Gastrocnemius medialis (tissue), 4 donors: ENCODE measurements around the gene GRIK4. TPM values are rescaled to one million over a fixed set of nuclear protein-coding genes. Genes with fewer than 3 reads are reported as not detected.

Experiments
- ATAC-seq, 2 donors: fragments of 150-250 bp; one replicate each; pipeline ENCODE4 v1.9.1; 2016
- DNase-seq, 2 donors: peaks; one replicate each; pipeline ENCODE4 v3.0.0-alpha.2; 2019
- H3K27ac ChIP-seq, 4 donors: fragments of 200-600 bp; sonication (generic); 1 replicate in 1 of 4; 2 replicates in 3 of 4; pipeline ENCODE4 v1.5.1; 2016 to 2018; ENCODE audit warnings: mild to moderate bottlenecking in 2 of 4, moderate library complexity in 1 of 4
- H3K27me3 ChIP-seq, 3 donors: fragments of 200-600 bp; sonication (generic) in 2 of 3; 1 replicate in 1 of 3; 2 replicates in 2 of 3; pipeline versions ENCODE4 v1.5.1 to v1.6.0; 2016 to 2019; ENCODE audit warnings: mild to moderate bottlenecking in 1 of 3, moderate library complexity in 1 of 3
- H3K36me3 ChIP-seq, 2 donors: fragments of 200-600 bp; sonication (generic) in 1 of 2; one replicate each; pipeline ENCODE4 v1.5.1; 2017 to 2018
- H3K4me1 ChIP-seq, 2 donors: fragments of 200-600 bp; sonication (generic) in 1 of 2; one replicate each; pipeline ENCODE4 v1.5.1; 2016 to 2017; ENCODE audit warnings: mild to moderate bottlenecking in 2 of 2
- H3K4me3 ChIP-seq, 4 donors: fragments of 200-600 bp; sonication (generic) in 3 of 4; 1 replicate in 1 of 4; 2 replicates in 3 of 4; pipeline ENCODE4 v1.5.1; 2016 to 2019; ENCODE audit warnings: mild to moderate bottlenecking in 2 of 4
- H3K9me3 ChIP-seq, 3 donors: fragments of 200-600 bp; sonication (generic) in 2 of 3; 1 replicate in 1 of 3; 2 replicates in 2 of 3; pipeline ENCODE4 v1.5.1; 2016 to 2019
- POLR2A ChIP-seq, 2 donors: fragments of 450-650 bp; IDR thresholded peaks; one replicate each; pipeline ENCODE4 v1.6.1; 2017; ENCODE audit warnings: antibody characterized with exemption in 2 of 2, mild to moderate bottlenecking in 2 of 2, moderate library complexity in 2 of 2
- in situ Hi-C, 4 donors: fragments of 200-750 bp; cut with MboI; loops; one replicate each; pipeline versions ENCODE4 v1.15.0 to v1.8.0; 2017; ENCODE audit warnings: low sequenced_read_pairs in 4 of 4
- intact Hi-C: fragments of 100-400 bp; cut with DNase I; formaldehyde crosslinking; loops from one replicate; pipeline ENCODE4 v1.15.1; 2023; ENCODE audit warnings: low total_unique reads
- total RNA-seq, 4 donors: library from RNA; depleted of rRNA; stranded (reverse); fragments of >200 nt; gene quantifications; one replicate each; pipeline versions ENCODE4 v1.1.0 to v1.2.3, GENCODE V29; 2016
- TF ChIP-seq, protein P1 (sequence below), 5 experiments: fragments of 450-650 bp in 3 of 5; fragments of 200-600 bp in 2 of 5; sonication (generic) in 2 of 5; IDR thresholded peaks in 4 of 5; conservative IDR thresholded peaks in 1 of 5; 1 replicate in 4 of 5; 2 replicates in 1 of 5; pipeline ENCODE4 v1.5.1; 2016 to 2019; ENCODE audit warnings: antibody characterized with exemption in 5 of 5, mild to moderate bottlenecking in 3 of 5, moderate library complexity in 3 of 5

Gene GRIK4
- total RNA-seq, 4 donors from 2014 or later = 0.42 TPM; not detected in 3

DNA sequence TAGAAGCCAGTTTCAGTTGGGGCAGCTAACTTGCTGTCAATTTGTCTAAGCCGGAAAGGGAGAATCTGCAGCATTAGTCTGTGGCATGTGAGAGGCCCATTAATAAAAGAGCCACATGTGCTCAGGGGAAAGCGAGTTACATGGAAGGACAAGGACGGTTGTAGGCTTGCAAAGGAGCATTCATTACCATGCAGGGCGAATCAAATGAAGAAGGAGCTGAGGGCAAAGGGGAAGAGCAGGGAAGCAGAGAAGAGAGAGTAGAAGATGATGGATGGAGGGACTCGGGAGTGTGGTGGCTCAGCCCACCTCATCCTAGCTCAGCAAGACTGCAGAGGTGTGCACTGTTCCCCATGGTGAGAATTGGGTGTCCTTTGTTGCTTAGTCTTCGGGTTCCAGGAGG lies 359.6 kb downstream of the GRIK4 start:
- no peaks in the 10 kb centered on the region for H3K36me3 ChIP-seq
- no peaks in the 10 kb centered on the region for H3K4me1 ChIP-seq
- DNase-seq (no peak), ATAC-seq (no peak)
- H3K27ac ChIP-seq = no peak overlapping the region
- in situ Hi-C loops (no loop called here), intact Hi-C loops (no loop called here)
- no peaks in the 10 kb centered on the region for H3K9me3 ChIP-seq
- H3K27me3 ChIP-seq = no peaks in the 10 kb centered on the region
- no peak overlapping the region for H3K4me3 ChIP-seq
- TF ChIP-seq, protein P1, sequence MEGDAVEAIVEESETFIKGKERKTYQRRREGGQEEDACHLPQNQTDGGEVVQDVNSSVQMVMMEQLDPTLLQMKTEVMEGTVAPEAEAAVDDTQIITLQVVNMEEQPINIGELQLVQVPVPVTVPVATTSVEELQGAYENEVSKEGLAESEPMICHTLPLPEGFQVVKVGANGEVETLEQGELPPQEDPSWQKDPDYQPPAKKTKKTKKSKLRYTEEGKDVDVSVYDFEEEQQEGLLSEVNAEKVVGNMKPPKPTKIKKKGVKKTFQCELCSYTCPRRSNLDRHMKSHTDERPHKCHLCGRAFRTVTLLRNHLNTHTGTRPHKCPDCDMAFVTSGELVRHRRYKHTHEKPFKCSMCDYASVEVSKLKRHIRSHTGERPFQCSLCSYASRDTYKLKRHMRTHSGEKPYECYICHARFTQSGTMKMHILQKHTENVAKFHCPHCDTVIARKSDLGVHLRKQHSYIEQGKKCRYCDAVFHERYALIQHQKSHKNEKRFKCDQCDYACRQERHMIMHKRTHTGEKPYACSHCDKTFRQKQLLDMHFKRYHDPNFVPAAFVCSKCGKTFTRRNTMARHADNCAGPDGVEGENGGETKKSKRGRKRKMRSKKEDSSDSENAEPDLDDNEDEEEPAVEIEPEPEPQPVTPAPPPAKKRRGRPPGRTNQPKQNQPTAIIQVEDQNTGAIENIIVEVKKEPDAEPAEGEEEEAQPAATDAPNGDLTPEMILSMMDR (IDR thresholded peaks at IDR 0.05 in 4 of 5, conservative IDR thresholded peaks at IDR 0.05 in 1 of 5) = no peak
- TF ChIP-seq POLR2A (IDR thresholded peaks at IDR 0.05) = no peak

DNA sequence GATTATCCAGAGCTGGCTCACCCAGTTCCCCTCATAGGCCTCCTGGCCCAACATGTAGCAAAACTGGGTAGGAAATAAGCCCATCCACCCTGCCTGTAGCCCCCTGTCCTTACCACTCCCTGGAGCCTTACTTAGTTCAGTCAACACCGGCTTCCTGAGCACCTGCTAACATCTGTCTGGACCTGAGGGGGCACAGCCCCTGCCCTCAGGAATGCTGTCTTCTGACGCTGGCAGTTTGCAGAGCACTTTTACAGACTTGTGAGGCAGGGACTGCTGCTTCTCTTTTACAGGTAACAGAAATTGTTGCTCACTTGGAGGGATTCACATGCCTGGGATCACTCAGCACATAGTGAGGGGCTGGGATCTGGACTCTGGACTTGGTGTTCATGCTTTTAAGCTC lies 360.4 kb downstream of the GRIK4 start:
- no peaks in the 10 kb centered on the region for H3K9me3 ChIP-seq
- DNase-seq (no peak), ATAC-seq (no peak)
- TF ChIP-seq POLR2A (IDR thresholded peaks at IDR 0.05) = no peak
- TF ChIP-seq, protein P1 (IDR thresholded peaks at IDR 0.05 in 4 of 5, conservative IDR thresholded peaks at IDR 0.05 in 1 of 5) = no peak
- intact Hi-C loops = no loop called here
- no peak overlapping the region for H3K27ac ChIP-seq
- in situ Hi-C loops = no loop called here
- no peak overlapping the region for H3K4me3 ChIP-seq
- no peaks in the 10 kb centered on the region for H3K27me3 ChIP-seq
- H3K4me1 ChIP-seq = no peaks in the 10 kb centered on the region
- no peaks in the 10 kb centered on the region for H3K36me3 ChIP-seq

DNA sequence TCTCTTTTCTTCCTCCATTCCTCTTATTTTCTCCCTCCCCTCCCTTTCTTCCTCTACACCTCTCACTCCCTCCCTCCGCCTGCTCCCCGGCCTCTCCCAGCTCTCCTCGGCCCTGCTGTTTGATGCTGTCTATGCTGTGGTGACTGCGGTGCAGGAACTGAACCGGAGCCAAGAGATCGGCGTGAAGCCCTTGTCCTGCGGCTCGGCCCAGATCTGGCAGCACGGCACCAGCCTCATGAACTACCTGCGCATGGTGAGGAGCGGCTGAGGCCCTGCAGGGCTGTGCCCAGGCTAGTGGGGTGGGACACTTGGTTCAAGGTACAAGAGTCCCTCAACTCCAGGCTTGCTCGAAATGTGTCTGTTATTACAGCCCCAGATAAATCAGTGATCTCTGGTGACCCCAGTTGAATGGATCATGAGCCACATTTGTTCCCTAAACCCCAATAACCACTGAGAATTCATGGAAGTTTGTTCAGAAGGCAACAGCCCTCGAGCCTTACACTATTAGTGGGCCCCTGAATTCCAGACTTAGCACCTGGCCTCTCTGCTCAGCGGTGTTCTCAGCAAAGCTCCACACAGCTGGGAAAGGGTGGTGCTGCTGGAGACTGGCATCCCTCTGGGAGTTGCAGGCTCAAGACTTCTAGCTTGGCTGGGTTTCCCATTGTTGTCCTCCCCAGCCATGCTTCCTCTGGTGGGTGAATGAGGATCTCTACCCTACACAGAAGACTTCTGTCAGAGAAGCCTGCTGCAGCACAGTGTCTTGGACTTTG lies 362.6 kb downstream of the GRIK4 start:
- H3K4me1 ChIP-seq = no peaks in the 10 kb centered on the region
- no peaks in the 10 kb centered on the region for H3K36me3 ChIP-seq
- DNase-seq (no peak), ATAC-seq (no peak)
- TF ChIP-seq, protein P1 (IDR thresholded peaks at IDR 0.05 in 4 of 5, conservative IDR thresholded peaks at IDR 0.05 in 1 of 5) = no peak
- TF ChIP-seq POLR2A (IDR thresholded peaks at IDR 0.05) = no peak
- in situ Hi-C loops = no loop called here
- no peak overlapping the region for H3K4me3 ChIP-seq
- H3K9me3 ChIP-seq = no peaks in the 10 kb centered on the region
- intact Hi-C loops = no loop called here
- H3K27me3 ChIP-seq = no peaks in the 10 kb centered on the region
- no peak overlapping the region for H3K27ac ChIP-seq

DNA sequence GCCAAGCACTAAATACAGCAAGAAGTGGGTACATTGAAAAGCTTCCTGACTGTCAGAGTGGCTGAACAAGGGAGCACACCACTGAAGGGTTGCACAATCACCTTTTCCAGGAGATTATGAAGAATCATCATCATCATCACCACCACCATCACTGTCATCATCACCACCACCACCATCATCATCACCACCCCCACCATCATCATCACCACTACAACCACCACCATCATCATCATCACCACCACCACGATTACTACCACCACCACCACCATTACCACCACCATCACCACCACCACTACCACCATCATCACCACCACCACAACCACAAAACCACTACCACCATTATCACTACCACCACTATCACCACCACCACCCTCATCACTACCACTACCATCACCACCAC lies 364.4 kb downstream of the GRIK4 start:
- no peak for TF ChIP-seq POLR2A (IDR thresholded peaks at IDR 0.05)
- TF ChIP-seq, protein P1 (IDR thresholded peaks at IDR 0.05 in 4 of 5, conservative IDR thresholded peaks at IDR 0.05 in 1 of 5) = no peak
- ATAC-seq = no peak
- no peaks in the 10 kb centered on the region for H3K9me3 ChIP-seq
- H3K4me3 ChIP-seq = no peak overlapping the region
- intact Hi-C loops (no loop called here), in situ Hi-C loops (no loop called here)
- H3K4me1 ChIP-seq = no peaks in the 10 kb centered on the region
- no peaks in the 10 kb centered on the region for H3K36me3 ChIP-seq
- H3K27me3 ChIP-seq = no peaks in the 10 kb centered on the region
- no peak overlapping the region for H3K27ac ChIP-seq
- DNase-seq = no peak
